HG02642 (cell line): Measurements from ENCODE around the gene CIAO2A.

Source experiments
- ATAC-seq: cut with Tn5 transposase; IDR thresholded peaks from one replicate; pipeline ENCODE4 v1.9.1; 2021; ENCODE audit warnings: mild to moderate bottlenecking; ENCODE audit not compliant: unreplicated experiment, poor library complexity

The CIAO2A gene

GRCh38 chr15:64045774-64046420, 47.7 kb downstream of the CIAO2A start:
- peak; percentile 32 for ATAC-seq

DNA sequence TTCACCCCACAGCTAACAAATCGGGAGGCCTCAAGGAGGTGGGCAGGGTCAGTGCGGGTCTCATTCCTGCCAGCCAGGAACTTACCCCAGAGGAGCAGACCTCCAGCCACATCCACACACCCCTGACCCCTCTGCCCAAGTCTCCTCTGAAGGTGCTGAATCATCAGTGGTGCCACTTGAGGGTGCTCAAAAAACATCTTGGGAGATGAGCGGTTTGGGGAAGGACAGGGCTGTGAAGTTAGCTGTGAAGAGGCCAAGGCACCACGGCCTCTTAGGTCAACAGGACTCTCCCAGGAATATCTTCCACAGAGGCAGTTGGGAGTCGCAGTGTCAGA, 48.6 kb downstream of the CIAO2A start:
- no peak for ATAC-seq

GRCh38 chr15:64044300-64045100, 49.1 kb downstream of the CIAO2A start:
- ATAC-seq: peak; percentile 44

- no peak for ATAC-seq
These were observed 54.6 kb downstream of the CIAO2A start for GRCh38 chr15:64038878-64039610.

GRCh38 chr15:64037966-64038365, 55.7 kb downstream of the CIAO2A start:
- ATAC-seq: no peak

DNA sequence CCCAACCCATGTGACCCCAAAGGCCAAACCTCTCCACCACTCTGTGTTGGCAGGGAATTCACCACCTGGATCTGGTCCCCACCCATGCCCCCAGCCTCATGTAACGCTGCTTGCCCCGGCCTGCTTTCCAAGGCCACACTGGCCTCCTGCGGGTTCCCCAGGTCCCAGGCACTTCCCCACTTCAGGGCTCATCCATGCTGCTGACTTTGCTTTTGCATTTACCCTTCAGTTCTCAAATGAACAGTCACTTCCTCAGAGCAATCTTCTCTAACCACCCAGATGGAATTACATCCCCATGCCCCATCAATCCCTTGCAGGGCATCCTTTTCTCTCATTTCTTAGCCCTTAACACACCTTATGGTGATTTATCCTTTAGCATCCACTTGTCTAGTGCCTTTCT, 56.5 kb downstream of the CIAO2A start:
- no peak for ATAC-seq

GRCh38 chr15:64035525-64035924, 58.1 kb downstream of the CIAO2A start:
- ATAC-seq: no peak

- ATAC-seq: no peak
These were observed 59.1 kb downstream of the CIAO2A start for GRCh38 chr15:64034519-64034918.

DNA sequence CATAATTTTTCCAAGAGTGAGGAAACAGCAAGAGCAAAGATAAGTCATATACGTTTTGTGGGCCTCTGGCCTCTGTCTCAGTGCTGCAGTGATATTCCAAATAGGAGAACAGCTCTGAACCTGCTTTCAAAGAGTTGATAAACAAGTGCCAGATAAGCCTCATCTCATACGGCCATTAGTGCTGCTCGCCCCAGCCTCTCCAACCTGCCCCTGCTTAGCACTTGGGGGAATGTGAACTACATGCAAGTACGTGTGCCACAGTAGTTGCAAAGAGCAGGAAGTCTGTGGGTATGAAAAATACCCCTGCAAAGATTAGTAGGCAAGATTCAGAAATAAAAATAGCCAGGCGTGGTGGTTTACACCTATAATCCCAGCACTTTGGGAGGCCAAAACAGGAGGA, 61.3 kb downstream of the CIAO2A start:
- no peak for ATAC-seq

- ATAC-seq: no peak
These were observed 63.5 kb downstream of the CIAO2A start for GRCh38 chr15:64030123-64030522.

DNA sequence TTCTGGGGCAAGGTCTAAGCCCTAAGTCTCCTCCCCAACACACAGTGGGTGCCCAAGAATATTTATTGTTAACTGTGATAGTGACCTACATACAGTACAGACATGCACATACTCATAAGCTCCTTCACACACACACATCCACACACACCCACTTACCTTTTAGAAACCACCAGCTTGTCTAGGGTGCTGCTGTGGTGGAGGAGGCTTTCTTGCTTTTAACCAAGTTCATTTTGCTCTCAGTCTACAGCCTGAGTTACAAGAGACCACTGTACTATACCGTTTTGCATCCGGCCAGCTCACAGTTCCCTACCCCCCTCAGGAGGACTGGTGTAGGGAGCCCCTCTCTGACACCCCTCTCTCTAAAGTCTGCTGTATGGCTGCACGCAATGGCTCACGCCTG, 64.0 kb downstream of the CIAO2A start:
- no peak for ATAC-seq

DNA sequence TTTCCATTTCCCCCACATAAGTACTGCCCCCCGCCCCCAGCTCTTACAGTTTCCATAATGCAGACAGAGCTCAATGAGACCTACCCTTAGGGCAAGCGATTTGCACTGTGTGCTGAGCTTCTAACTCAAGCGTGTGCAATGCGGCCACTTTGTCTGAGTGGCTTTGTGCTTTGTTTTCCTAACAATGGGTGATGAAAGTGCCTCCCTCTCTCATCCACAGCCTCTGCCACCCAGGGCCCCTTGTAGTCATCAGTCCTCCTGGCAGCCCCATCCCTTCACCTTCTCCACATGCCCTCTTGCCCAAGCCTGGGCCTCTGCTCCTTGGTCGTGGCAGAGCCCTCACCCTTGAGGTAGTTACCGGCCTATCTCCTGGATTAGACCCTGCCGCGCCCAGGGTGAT, 64.5 kb downstream of the CIAO2A start:
- no peak for ATAC-seq

DNA sequence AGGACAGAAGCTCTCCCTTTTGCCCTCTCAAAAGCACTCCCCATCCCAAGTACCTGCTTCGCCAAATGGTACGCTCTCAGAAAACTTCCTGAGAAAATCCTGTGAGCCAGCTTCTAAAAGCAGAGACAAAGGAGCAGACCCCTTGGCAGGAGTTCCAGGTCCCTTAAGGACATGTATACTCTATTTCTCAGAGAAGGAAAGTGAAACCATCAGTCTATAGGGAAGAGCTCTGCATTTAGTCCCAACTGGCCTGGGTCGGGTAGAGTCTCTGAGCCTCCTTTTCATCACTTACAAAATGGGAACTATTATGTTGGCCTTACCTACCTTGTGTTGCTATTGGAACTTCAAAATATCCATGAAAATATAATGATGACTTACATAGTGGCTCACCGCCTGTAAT, 67.0 kb downstream of the CIAO2A start:
- no peak for ATAC-seq

DNA sequence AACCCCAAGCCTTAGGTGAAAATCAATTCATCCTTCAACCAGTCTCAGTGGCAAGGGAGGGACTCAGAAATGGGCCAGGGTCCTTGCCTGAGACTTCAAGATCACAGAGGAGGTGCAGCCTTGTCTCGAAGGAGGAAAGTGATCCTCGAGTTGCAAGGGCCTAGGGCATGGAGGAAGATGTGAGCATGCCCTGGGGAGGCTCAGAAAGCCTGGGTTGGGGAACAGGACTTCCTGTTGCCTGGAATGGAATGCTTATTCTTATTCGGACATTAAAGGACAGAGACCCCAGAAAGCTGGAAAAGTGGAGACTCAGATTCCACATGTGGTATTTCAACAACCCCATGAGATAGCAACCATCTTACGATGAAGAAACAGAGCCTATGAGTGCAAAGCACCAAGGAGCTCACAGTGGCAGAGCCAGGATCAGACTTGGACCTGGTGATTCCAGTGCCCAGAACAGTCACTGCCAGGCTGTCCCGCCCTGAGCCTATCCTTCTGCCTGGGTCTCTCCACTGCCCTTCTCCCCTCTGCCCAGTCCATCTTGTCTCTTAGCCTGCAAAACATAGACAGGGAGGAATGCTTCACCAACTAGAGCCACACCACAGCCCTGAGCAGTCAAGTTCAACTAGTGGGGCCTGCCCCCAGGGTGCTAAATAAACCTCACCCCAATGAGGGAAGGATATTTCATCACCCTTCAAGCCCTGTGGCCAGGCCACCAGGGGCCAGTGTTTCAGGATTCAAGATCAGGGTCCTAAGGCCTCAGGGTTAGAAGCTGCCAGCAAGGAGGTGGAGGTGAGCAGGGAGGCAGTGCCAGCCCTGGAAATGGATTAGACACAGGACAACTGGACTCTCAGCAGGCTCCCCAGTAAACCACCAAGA, 69.2 kb downstream of the CIAO2A start:
- ATAC-seq: no peak

- ATAC-seq: no peak
These were observed 70.4 kb downstream of the CIAO2A start for GRCh38 chr15:64023220-64023619.

- no peak for ATAC-seq
These were observed 71.1 kb downstream of the CIAO2A start for GRCh38 chr15:64022571-64022970.
